Activated CD8-positive, alpha-beta memory T cell treated with anti-CD3 and anti-CD28 coated beads for 48 hours (primary cell): ENCODE measurements around the gene EIF4G3.

Experiments
- DNase-seq, 3 experiments: peaks; one replicate each; pipeline ENCODE4 v3.0.0-alpha.2; 2020; ENCODE audit warnings: low read depth in 2 of 3, low spot score in 2 of 3

The EIF4G3 gene

DNA sequence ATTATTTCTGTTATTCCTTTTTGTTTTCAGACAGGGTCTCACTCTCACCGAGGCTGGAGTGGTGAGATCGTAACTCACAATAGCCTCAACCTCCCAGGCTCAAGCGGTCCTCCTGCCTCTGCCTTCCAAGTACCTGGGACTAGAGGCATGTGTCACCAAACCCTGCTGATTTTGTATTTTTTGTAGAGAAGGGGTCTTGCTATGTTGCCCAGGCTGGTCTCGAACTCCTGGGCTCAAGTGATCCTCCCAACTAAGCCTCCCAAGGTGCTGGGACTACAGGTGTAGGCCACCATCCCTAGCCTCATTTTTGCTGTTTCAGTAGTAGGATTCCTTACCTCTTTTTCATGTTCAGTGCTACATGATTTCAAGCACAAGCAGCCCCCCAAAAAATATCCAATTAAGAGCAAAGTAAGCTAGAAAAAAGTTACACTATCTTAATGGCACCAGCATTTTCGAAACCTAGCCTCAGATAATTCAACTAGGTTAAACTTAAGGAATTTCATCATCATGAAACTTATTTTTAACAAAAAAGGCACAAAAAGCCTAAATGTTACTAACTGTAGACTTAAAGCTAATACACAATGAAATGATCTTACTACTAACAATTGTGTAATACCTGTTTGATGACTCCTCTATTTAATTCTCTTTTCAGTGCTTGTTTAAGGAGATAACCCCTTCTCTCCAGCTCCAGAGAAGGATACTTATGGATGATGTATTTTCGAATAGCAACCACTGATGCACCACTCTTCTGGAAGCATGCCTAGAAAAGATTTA, 406.2 kb downstream of the EIF4G3 start:
- no peak for DNase-seq

DNA sequence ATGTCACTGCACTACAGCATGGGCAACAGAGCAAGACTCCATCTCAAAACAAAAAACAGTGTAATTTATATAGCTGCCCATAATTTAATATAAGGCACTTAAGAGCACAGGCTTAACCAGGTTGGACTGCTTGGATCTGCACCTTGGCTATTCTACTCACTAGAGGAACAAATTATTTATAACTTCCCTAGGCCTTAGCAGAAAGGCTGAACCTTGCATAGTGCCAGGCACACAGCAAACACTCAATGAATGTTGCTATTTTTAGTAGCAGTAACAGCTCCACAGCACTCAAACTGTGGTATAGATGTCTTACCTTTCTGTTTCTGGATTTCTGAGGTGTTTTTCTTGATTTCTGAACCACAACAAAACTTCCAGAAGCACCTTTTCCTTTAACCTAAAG, 409.4 kb downstream of the EIF4G3 start:
- DNase-seq = no peak

DNA sequence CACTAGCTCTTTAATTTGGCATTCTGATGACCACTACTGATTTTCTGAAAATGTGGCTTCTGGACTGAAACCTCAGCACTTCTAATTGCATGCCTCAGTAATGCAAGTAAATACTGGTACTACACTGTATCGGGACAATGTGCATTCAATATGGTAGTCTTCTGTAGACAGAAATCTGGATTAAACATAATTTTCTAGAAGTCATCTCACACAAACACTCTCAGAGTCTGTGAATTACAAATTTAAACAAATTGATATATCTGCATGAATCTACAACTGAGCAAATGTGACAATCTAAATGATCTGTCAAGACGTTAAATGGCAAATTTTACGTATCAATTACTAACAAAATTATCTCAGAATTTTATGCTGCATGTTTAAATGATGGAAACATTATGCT, 413.3 kb downstream of the EIF4G3 start:
- no peak for DNase-seq

DNA sequence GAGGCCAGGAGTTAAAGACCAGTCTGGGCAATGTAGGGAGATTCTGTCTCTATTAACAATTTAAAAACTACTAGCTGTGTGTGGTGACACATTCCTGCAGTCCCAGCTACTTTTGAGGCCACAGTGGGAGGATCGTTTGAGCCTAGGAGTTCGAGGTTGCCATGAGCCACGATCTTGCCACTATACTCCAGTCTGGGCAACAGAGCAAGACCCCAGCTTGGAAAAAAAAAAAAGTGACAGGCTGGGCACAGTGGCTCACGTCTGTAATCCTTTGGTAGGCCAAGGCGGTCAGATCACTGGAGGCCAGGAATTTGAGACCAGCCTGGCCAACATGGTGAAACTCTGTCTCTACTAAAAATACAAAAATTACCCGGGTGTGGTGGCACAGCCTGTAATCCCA, 416.4 kb downstream of the EIF4G3 start:
- no peak for DNase-seq
